Stimulated activated CD4-positive, alpha-beta T cell treated with anti-CD3 and anti-CD28 coated beads, Interleukin-1b, Interleukin-23, amount 100 ng/mL, for 1 hour (primary cell): ENCODE data around the gene KCNJ5.
"Not testable (repeated sequence)": the region's sequence is repeated elsewhere in the genome, so short reads cannot be mapped to it uniquely, and the experiment has no call there.

ENCODE experiments used
- DNase-seq, 2 donors: peaks; one replicate each; pipeline ENCODE4 v3.0.0-alpha.2; 2020; ENCODE audit warnings: low read depth in 2 of 2

KCNJ5 gene

DNA sequence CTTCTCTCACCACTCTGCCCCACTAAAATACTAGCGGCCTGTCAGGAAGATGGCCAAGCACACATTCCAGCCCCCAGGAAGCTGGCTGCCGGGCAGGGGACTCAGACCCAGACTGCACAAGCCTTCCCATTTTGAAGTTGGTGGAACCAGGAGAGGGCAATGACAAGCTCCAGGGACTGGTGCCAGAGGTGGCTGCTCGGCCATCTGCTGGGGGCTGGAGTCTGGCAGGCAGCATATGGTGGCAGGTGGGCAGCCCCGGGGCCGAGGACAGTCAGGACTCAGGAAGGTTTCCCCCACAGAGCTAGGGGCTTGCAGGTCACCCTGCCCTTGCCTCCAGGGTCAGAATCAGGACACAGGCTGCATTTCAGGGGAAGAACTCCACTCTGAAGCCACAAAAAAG, 22.6 kb downstream of the KCNJ5 start:
- no peak for DNase-seq

DNA sequence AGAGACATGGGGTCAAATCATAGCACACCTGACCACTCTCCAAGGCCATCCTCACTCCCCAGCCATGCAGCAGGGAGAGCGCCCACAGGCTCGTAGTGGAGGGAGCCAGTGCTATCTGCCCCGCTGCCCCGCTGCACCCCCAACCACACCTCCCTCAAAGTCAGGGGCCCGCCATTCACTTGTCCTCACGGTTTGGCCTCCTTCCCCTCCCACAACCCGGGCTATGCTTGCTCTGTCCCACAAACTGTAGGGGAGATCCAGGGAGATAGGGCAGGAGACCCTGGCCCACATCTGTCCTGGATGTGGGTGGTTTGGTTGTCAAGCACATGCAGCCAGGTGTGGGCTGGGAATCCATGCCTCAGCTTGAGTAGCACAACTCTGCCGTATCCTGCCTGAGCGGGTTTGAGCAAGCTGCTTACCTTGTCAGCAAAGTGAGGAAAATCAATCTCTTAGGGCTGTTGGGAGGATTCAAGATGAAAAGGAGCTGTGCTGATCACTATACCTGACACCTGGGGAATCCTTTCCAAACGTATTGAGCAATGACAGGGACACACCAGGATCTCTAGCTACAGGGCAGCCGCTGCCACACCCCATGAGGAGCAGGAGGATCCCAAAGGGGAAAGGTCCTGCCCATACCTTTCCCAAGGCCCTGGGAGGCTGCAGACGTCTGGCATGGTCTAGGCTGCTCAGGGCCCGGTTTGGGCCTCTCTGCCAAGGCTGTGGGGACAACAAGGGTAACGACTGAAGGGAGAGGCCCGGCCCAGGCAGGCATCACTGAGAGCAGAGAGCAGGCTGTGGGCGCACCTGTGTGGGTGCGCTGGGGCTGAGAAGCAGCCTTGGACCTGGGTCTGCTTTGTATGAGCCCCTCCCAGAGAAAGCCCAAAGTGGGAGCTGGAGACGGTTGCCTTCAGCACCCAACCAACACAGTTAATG, 23.3 kb downstream of the KCNJ5 start:
- no peak for DNase-seq

GRCh38 chr11:128915149-128915521, 24.0 kb downstream of the KCNJ5 start:
- DNase-seq, result no peak

DNA sequence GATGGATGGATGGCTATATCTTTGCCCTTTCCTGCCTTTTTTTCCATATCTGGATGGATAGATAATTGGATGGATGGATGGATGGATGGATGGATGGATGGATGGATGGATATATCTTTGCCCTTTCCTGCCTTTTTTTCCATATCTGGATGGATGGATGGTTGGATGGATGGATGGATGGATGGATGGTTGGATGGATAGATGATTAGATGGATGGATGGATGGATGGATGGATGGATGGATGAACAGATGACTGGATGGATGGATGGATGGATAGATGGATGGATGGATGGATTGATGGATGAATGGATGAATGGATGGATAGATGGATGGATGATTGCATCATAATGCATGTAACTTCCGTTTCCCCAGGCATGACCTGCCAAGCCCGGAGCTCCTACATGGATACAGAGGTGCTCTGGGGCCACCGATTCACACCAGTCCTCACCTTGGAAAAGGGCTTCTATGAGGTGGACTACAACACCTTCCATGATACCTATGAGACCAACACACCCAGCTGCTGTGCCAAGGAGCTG, 24.9 kb downstream of the KCNJ5 start:
- no peak for DNase-seq

DNA sequence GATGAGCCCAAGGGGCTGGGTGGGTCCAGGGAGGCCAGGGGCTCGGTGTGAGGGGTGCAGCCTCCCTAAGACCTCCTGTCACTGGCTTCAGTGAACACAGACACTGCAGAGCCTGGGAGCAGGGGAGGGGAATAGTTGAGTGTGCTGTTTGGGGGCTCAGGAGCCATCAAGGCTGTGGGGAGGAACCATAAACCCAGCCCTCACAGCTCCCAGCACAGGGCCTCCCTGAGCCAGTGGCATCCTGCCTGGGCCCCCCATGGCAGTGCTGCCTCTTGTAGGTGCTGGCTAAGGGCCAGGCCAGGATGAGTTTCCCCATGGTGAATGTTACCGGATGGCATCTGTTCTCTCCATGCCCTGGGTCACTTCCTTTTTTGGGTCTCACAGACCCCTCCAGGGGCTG, 25.5 kb downstream of the KCNJ5 start:
- no peak for DNase-seq

DNA sequence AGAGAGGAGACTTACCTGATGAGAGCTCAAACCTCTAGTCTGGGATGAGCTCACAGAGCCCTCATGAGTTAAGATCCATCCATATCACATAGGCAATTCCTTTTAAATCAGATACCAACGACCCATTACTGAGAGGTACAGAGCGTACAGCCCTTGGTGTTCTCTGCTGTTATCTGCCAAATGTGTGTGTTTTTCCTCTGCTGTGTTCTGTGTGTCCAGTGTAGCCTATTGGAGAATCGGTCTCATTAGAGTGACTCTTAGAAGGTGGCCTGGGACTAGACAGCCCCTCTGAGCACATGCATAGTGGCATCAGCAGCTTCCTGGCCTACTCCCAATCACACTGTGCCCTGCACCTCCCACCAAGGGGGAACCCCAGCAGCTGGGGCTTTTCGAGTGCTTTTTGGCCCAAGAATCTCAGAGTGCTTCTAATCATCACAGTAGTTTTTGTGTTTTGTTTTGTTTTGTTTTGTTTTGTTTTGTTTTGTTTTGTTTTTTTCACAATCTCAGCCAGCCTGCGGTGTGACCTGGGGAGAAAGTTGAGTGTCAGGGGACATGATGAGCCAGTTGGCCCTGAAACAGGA, 26.1 kb downstream of the KCNJ5 start:
- DNase-seq, result no peak

DNA sequence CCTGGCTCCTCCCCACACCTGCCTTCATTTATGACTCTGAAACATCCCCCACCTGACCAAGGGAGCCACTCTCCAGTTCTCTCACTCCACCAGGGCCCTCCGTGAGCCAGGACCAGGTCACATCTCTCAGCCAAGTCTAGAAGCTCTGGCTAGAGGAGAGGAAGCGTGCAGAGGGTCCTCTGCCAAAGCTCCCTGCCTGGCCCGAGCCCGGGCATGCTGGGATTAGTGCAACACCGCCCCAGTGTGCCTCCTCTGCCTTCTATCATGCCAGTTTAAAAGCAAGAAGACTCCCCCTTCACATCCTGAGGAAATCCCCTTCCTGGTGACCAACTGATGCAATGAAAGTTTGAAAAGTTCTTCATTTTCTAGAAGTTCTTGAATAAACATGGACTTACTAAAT, 28.1 kb downstream of the KCNJ5 start:
- no peak for DNase-seq

- not testable (repeated sequence) for DNase-seq
Observed at GRCh38 chr11:128919635-128920034, 28.5 kb downstream of the KCNJ5 start.

- no peak for DNase-seq
Observed at GRCh38 chr11:128920666-128921065, 29.5 kb downstream of the KCNJ5 start.

DNA sequence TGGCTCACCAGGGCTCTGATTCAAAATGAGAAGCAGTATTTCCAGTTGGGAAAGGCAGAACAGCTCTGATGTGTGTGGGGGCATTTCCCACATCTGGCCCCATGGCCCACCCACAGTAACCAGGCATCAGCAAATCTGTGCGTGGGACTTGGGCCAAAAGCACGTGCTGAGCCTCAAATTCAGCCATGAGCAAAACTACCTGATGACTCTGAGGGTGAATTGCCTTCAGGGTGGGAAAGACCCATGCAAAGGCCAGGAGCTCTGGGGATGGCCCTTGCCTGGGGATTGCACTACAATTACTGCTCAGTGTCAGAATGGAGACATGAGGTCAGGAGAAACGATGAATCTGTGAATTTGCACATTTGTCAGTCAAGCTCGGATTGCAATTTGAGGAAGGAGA, 30.6 kb downstream of the KCNJ5 start:
- no peak for DNase-seq

DNA sequence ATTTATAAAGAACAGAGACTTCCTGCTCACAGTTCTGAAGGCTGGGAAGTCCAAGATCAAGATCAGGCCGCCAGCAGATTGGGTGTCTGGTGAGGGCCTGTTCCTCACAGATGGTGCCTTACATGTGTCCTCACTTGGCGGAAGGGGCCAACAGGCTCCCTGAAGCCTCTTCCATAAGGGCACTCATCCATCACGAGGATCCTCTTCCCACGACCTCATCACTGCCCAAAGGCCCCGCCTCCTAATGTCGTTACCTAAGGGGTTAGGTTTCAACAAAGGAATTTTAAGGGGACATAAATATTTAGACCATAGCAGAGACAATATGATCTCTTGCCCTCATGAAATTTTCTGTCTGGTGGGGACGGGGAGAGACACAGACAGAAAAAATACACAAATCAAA, 32.9 kb downstream of the KCNJ5 start:
- DNase-seq, result no peak

DNA sequence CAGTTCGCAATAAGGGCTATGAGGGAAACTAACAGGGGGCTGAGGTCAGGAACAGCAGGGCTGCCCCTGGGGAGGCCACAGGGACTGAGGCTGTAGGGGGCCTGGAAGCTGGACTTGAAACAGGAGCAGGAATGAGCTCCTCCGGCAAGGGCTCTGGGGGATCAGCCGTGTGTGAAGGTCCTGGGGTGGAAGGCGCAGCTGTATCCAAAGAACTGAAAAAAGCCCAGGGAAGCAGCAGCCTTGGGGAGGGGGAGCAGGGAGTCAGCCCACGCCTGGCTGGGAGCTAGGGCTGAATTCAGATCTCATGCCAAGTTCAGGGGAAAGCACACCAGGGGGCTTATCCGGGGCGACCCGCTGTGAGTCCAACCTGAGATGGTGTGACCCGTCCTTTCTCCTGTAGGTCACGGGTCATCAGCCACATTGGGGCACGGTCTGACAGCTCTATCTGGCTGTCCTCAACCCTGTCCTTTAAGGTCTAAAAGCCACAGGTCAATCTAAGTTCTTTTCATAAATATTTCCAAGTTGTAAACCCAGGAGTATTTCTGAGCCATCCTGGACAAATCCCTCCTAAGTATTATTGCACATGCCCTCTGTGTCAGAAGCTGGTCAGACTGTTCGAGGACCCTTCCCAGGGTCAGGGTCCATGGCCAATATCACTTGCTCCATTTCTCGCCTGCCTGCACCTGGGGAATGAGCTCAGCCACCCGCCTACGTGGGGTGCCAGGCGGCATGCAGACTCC, 33.5 kb downstream of the KCNJ5 start:
- DNase-seq, result no peak

DNA sequence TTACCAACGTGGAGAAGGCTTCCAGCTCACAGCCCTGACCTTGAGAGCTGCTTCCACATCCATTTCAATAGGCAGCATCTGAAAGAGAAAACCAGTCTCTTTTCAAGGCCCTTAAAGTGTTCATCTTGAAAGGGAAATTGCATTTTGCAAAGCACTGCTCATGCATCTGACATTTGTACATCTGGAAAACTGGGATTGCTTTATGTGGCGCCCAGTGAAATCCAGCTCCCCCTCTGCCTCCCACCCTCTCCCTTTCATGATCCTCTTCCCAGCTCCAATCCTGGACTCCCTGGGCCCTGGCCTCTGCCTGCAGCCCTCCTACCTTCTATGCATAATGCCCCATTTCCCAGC, 34.1 kb downstream of the KCNJ5 start:
- DNase-seq, result no peak

GRCh38 chr11:128926000-128926399, 34.8 kb downstream of the KCNJ5 start:
- DNase-seq, result no peak

- no peak for DNase-seq
Observed at GRCh38 chr11:128926437-128927107, 35.4 kb downstream of the KCNJ5 start.

DNA sequence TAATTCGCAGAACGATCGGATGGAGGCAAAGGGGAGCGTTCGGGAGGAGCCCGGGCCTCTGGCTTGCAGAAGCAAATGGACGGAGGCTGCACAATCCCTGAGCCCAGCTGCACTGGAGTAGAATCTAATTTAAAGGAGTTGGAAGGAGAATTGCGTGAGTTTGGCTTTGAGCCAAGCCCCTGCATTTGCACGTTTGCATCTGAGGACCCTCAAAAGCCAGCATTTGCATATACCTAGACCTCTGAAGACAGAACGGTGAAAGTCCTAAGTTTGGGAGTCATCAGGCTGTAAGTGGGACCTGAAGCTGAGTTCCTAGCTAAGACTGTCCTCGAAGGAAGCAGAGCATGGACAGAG, 35.9 kb downstream of the KCNJ5 start:
- no peak for DNase-seq

- no peak for DNase-seq
Observed at GRCh38 chr11:128927683-128928336, 36.7 kb downstream of the KCNJ5 start.

DNA sequence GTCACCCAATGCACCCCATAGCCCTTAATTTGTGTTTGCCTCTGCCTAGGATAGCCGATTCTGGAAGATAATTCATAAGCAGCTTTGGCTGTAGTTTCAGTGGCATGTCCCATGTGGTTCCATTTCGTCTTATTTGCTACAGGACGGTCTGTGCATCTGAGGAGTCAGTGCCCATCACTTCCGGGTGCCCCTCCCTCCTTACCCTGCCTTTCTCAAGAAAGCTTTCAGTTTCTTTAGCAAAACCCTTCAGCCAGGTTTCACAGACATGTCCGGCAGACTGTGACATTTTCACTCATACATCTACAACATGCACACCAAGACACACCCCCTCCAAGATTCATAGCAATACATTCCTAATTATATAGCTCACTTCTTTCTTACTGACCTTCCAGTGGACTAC, 37.2 kb downstream of the KCNJ5 start:
- DNase-seq, result no peak

DNA sequence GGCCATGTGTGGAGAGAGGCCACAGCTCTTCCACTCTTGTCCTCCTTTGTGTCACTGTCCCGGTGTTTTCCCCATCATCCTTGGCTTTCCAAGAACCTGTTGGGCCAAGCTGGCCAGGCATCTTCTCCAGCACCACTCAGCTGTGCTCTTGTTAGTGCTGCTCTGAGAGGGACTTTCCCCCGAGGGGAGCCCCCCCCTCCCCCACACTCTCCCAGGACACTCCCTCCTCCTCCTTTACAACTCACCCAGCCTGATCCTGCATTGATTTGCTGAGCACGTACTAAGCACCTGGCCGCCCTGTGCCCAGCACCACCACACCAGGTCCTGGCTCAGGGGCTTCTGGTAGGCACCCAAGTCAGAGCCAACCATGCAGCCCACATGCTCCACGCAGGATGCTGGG, 38.3 kb downstream of the KCNJ5 start:
- no peak for DNase-seq

DNA sequence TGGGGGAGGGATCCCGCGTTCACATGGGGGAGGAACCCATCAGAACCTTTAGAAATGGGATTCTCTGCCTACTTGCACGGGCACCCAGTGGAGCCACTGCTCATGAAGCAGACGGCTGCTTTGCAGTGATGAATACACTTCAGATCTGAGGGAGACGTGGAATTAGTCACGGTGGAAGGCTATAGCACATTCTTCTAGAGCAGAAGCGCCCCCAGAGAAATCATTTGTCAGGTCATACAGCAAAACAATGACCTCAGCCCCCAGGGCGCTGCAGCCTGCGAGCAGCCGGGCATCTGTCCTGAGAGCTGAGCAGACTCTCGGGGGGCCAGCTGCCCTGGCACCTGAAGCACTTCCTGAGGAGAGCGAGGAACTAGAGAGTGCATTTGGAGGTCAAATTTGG, 38.8 kb downstream of the KCNJ5 start:
- no peak for DNase-seq

DNA sequence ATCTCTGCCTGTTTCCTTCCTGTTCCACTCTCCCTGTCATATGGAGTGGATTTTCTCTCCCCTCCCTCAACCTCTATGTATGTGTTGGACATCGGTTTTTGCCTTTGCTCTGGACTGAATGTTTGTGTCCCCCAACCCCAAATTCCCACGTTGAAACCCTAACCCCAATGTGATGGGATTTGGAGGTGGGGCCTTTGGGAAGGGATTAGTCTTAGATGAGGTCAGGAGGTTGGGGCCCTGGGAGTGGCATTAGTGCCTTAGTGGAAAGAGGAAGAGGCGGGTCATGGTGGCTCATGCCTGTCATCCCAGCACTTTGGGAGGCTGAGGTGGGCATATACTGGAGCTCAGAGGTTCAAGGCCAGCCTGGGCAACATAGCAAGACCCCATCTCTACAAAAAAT, 39.9 kb downstream of the KCNJ5 start:
- DNase-seq, result no peak

DNA sequence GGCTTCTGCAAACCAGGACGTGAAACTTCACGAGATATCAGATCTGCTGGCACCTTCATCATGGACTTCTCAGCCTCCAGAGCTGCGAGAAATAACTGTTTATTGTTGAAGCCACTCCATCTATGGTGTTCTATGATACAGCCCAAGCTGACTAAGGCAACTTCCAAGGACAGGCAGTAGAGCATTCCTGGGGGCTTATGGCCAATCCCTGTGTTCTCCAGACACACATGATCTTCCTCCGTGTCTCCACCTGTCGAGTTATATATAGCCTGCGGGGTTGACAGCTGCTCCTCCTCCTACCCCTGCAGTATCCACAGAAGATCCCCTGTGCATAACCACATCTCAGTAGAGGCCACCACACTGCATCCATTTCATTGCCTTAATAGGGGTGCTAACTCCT, 40.5 kb downstream of the KCNJ5 start:
- no peak for DNase-seq
